HEK293T (cell line): ENCODE data around the gene TMUB2.

Source experiments
- CTCF ChIA-PET: fragments of 350-600 bp; formaldehyde crosslinking; extraction: SDS; loops from one replicate; lab custom pipeline; 2021; ENCODE audit warnings: antibody characterized with exemption, inconsistent platforms; lab: Yijun Ruan, JAX
- POLR2A ChIA-PET: fragments of 350-600 bp; formaldehyde crosslinking; extraction: SDS; loops from one replicate; lab custom pipeline; 2020; ENCODE audit warnings: antibody characterized with exemption, inconsistent platforms; lab: Yijun Ruan, JAX
- DNase-seq: peaks from one replicate; pipeline ENCODE4 v3.0.0; 2012; ENCODE audit warnings: mixed read lengths; ENCODE audit errors: extremely low spot score
- ARNT ChIP-seq: fragments of 450-650 bp; IDR thresholded peaks from 2 replicates; pipeline ENCODE4 v1.6.1; 2017; ENCODE audit warnings: mild to moderate bottlenecking
- BHLHE40 ChIP-seq: fragments of 450-650 bp; IDR thresholded peaks from 2 replicates; pipeline ENCODE4 v1.6.1; 2016; ENCODE audit warnings: mild to moderate bottlenecking, moderate library complexity, borderline replicate concordance
- CTBP1 ChIP-seq: fragments of 450-650 bp; IDR thresholded peaks from 2 replicates; pipeline ENCODE4 v1.6.1; 2016; ENCODE audit warnings: borderline replicate concordance
- ELF4 ChIP-seq: fragments of 450-650 bp; IDR thresholded peaks from 2 replicates; pipeline ENCODE4 v1.6.1; 2017; ENCODE audit warnings: antibody characterized with exemption
- FOXA1 ChIP-seq: fragments of 450-650 bp; IDR thresholded peaks from 2 replicates; pipeline ENCODE4 v1.6.1; 2016; ENCODE audit warnings: mild to moderate bottlenecking
- FOXK2 ChIP-seq: fragments of 450-650 bp; IDR thresholded peaks from 2 replicates; pipeline ENCODE4 v1.6.1; 2016; ENCODE audit warnings: mild to moderate bottlenecking
- FOXM1 ChIP-seq: fragments of 450-650 bp; IDR thresholded peaks from 2 replicates; pipeline ENCODE4 v1.6.1; 2017; ENCODE audit warnings: mild to moderate bottlenecking, borderline replicate concordance
- HDGF ChIP-seq: fragments of 450-650 bp; IDR thresholded peaks from 2 replicates; pipeline ENCODE4 v1.6.1; 2017; ENCODE audit warnings: antibody characterized with exemption, borderline replicate concordance
- L3MBTL2 ChIP-seq: fragments of 450-650 bp; conservative IDR thresholded peaks from 2 replicates; pipeline ENCODE4 v1.6.1; 2016; ENCODE audit warnings: mild to moderate bottlenecking
- LEF1 ChIP-seq: fragments of 450-650 bp; IDR thresholded peaks from 2 replicates; pipeline ENCODE4 v1.6.1; 2017; ENCODE audit warnings: mild to moderate bottlenecking, borderline replicate concordance
- NFRKB ChIP-seq: fragments of 450-650 bp; IDR thresholded peaks from 2 replicates; pipeline ENCODE4 v1.6.1; 2016; ENCODE audit warnings: mild to moderate bottlenecking, moderate library complexity
- SP1 ChIP-seq: fragments of 450-650 bp; IDR thresholded peaks from 2 replicates; pipeline ENCODE4 v1.6.1; 2017
- SUZ12 ChIP-seq: fragments of 450-650 bp; IDR thresholded peaks from 2 replicates; pipeline ENCODE4 v1.6.1; 2016; ENCODE audit warnings: mild to moderate bottlenecking
- TARDBP ChIP-seq: fragments of 450-650 bp; IDR thresholded peaks from 2 replicates; pipeline ENCODE4 v1.6.1; 2016
- ZNF384 ChIP-seq: fragments of 450-650 bp; IDR thresholded peaks from 2 replicates; pipeline ENCODE4 v1.6.1; 2016
- TF ChIP-seq, protein P1 (sequence below): fragments of 450-650 bp; IDR thresholded peaks from 2 replicates; pipeline ENCODE4 v1.6.1; 2016

The TMUB2 gene

DNA sequence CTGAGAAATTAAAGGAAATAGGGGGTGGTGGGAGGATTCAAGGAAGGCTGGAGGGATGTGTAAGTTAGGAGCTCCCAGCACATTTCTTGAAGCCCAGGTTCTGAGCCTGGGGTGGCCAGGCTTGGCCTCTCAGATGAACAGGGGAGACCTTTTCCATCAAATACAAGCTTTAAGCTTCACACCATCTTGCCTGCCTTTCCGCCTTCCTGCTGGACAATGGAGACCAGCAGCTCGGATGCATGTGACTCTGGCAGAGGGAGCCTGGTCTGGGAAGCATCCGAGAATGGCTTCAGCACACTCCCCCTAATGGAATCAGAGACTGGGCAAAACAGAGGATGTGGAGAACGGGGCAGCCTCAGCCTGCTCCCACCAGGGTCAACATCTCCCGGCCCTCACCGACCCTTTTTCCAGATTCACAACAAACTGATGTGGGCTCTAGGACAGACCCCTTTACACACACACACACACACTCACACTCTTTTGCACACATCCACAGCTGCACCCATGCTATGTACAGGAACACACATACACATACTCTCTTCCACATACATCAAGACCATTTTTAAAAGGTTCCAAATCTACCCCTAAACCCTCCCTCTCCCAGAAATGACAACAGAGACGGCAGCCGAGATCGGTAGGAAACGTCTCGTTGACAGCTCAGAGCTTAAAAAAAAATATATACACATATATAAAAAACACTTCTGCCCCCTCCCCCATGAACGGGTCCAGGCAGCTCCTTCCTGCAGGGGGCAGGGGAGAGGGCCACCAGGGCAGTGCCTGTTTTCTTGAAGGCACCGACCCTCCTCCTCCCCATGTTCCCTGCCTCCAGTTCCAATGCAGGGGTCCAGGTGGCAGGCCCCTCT, 19.4 kb downstream of the TMUB2 start:
- TF ChIP-seq FOXK2 (no peak), TARDBP (peak; percentile 79), L3MBTL2 (no peak)
- ChIA-PET POLR2A (interaction anchor here (1.0 to 1.2 kb wide), 2 partner anchors 12 to 20 kb away, joined by 3 to 4 read pairs; partner anchors contain the start of gene TMUB2), CTCF (interaction anchor here (0.8 kb wide), 1 partner anchor 20 kb away, joined by 3 read pairs; the partner anchor contains the start of gene TMUB2)
- DNase-seq, result no peak

DNA sequence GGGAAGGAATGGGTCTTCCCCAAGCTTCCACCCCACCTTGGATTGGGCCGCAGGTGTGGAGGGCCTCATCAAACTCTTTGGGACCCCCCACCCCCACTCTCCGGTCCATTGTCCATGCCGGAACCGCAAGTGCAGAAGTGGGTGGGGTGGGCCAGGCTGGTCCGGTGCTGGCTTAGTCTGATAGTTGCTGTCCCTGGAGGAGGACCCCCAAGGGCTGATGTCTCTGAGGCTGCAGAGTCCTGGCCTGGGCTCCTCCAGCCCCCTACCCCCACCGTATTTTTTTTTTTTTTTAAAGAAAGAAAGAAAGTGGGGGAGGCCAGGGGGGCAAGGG, 20.0 kb downstream of the TMUB2 start:
- DNase-seq, result no peak
- no peak for TF ChIP-seq ZNF384
- ChIA-PET POLR2A (interaction anchor here (1.0 to 1.2 kb wide), 2 partner anchors 11 to 20 kb away, joined by 3 to 4 read pairs; partner anchors contain the start of gene TMUB2), CTCF (no interaction called here)

DNA sequence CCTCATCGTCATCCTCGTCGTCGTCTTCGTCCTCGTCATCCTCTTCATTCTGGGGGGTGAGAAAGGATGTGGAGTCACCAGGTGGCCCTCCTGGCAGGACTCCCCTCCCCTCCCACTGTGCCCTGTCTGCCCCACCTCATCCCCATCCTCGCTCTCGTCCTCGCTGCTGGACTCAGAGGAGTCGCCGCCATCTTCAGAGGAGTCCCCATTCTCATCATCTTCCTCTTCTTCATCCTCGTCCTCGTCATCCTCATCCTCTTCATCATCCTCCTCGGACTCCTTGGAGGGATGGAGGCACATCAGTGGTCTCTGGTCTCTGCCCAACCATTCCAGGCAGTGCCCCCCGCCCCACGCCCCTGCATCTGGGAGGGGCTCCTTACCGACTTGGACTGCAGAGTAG, 20.5 kb downstream of the TMUB2 start:
- CTCF ChIA-PET, result no interaction called here
- POLR2A ChIA-PET, result no interaction called here
- no peak for TF ChIP-seq L3MBTL2
- TF ChIP-seq ZNF384, result no peak
- no peak for TF ChIP-seq SUZ12
- no peak for TF ChIP-seq FOXA1
- no peak for TF ChIP-seq ARNT
- no peak for TF ChIP-seq FOXM1
- no peak for TF ChIP-seq HDGF
- TF ChIP-seq SP1, result no peak
- no peak for TF ChIP-seq FOXK2
- TF ChIP-seq BHLHE40, result no peak
- TF ChIP-seq TARDBP, result no peak
- TF ChIP-seq, protein P1, sequence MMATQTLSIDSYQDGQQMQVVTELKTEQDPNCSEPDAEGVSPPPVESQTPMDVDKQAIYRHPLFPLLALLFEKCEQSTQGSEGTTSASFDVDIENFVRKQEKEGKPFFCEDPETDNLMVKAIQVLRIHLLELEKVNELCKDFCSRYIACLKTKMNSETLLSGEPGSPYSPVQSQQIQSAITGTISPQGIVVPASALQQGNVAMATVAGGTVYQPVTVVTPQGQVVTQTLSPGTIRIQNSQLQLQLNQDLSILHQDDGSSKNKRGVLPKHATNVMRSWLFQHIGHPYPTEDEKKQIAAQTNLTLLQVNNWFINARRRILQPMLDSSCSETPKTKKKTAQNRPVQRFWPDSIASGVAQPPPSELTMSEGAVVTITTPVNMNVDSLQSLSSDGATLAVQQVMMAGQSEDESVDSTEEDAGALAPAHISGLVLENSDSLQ, result no peak
- TF ChIP-seq CTBP1, result no peak
- no peak for TF ChIP-seq ELF4
- DNase-seq, result no peak

DNA sequence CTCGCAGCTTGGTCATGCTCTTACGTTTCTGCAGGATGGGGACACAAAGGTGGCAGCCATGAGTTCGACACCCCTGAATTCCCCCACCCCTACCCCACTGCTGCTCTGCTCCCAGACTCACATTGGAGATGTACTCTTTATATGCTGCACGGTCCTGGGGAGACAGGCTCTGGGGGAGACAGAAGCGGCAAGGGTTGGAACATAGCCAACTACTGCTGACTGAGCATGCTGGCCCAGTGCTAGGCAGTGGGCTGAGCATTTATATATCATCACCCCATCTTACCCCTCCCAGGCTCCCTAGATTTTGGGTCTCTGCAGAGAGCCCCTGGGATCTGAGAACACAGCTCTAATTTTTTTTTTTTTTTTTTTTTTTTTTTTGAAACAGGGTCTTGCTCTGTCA, 21.0 kb downstream of the TMUB2 start:
- POLR2A ChIA-PET, result no interaction called here
- CTCF ChIA-PET, result no interaction called here
- TF ChIP-seq NFRKB, result no peak
- no peak for TF ChIP-seq FOXM1
- no peak for TF ChIP-seq ZNF384
- TF ChIP-seq, protein P1, result no peak
- TF ChIP-seq CTBP1, result no peak

DNA sequence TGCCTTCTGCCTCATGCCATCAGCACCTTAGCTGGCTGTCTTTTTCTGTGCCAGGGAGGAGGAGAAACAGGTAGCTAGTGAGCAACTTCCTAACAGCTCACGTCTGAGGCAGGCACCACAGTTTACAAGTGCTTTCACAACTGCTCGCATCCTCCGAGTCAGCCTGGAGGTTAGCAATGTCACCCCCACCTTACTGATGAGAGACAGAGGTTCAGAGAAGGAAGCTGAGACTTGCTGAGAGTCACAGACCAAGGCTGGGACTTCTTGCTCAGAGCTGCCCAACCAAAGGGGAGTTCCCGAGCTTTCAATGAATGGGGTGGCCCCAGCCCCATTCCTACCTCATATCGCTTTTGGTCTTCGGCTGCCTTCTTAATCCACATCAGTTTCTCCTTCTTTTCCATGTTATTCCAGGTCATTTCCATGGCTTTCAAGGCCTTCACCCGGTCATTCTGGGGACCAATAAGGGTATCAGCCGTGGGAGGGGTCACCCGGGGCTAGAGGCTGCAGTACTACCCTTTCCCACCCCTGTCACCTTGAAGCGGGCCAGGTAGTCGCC, 23.1 kb downstream of the TMUB2 start:
- ChIA-PET CTCF (interaction anchor here (0.6 to 2.4 kb wide), 11 partner anchors 8 to 170 kb away, joined by 3 to 14 read pairs (median 5); partner anchors contain the start of genes FAM171A2 and GRN), POLR2A (interaction anchor here (1.0 to 3.4 kb wide), 8 partner anchors 9 to 135 kb away, joined by 3 to 26 read pairs (median 7); partner anchors contain the start of genes ATXN7L3, GRN, SLC25A39 and TMUB2)
- TF ChIP-seq SP1, result no peak
- TF ChIP-seq HDGF, result no peak
- TF ChIP-seq, protein P1, result no peak
- no peak for TF ChIP-seq ELF4
- no peak for TF ChIP-seq LEF1
- no peak for TF ChIP-seq FOXM1
- no peak for TF ChIP-seq L3MBTL2
- TF ChIP-seq CTBP1, result no peak
- TF ChIP-seq TARDBP, result no peak
- TF ChIP-seq BHLHE40, result no peak
- TF ChIP-seq SUZ12, result no peak
- no peak for TF ChIP-seq FOXK2
- no peak for TF ChIP-seq ARNT
- no peak for TF ChIP-seq NFRKB
- no peak for TF ChIP-seq FOXA1
- no peak for TF ChIP-seq ZNF384
- no peak for DNase-seq

More for the DNA sequence above, 21.0 kb downstream of the TMUB2 start:
- no peak for DNase-seq
